A549 treated with CORT108297 at 1 μM for 4 hours (cell line): ENCODE results near the gene KLF14. TPM values are rescaled to one million over a fixed set of nuclear protein-coding genes. Genes with fewer than 3 reads are reported as not detected.

ENCODE experiments used
- total RNA-seq: library from RNA; stranded (reverse); fragments of 200-300 nt; extraction: Qiagen RNA extraction; gene quantifications from 5 replicates; pipeline ENCODE4 v1.2.3, GENCODE V29; 2022

The KLF14 gene
- total RNA-seq: 0.03 to 0.07 TPM (median 0.05 TPM) in 3 of 5 replicates, not detected in the others

DNA sequence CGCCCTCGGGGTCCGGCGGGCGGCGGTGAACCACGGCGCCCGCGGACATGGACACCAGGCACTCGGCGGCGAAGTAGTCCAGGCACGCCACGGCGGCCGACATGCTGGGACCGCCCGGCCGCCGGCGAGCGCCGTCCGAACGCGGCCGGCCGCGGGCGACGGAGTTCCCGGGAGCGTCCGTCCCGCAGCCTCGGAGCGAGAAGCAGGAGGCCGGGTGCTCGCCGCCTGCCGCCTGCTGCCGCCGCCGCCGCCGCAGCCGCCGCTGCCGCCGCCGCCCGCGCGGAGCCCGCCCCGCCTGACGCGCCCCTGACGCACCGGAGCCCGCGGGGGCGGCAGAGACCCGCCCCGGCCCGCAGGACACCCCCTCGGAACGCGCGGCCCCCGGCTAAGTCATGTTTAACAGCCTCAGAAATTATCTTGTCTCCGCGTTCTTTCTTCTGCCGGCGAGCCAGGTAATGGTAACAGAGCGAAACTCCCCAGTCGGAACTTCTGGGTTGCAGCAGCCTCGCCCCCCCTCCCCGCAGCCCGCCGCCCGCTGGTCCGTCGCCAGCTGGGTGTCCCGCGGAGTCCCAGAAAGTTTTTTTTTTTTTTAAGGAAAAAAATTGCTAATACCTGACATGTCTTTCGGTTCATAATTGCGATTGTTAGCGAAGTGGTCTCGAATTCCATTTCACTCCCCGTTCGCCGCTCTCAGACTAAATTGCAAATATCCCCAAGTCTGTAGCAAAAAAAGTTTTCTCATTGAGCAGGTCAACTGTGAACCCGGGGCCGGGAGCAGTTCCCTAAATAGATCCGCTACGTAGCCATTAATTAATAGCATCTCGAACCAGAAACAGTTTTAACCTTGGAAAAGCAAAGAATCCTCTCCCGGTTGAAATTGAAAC is at the start of gene KLF14:
Gene KLF14, minus strand, starts transcription at position 277 of the 884 bp plus-strand sequence. Its CDS starts 174 bp downstream, at position 103.

Other genes starting within 250 kb of the KLF14 start
- 32.4 to 41.1 TPM (median 39.4 TPM) in 5 replicates for gene MEST, start 242.1 kb downstream of the KLF14 start, total RNA-seq
- 12.4 to 16.3 TPM (median 14.1 TPM) in 5 replicates for gene COPG2, start 65.5 kb downstream of the KLF14 start, total RNA-seq
- gene TSGA13, start 47.7 kb downstream of the KLF14 start, total RNA-seq: not detected in 5 replicates